Measurements from ENCODE around the gene ZNF219.

- TF ChIP-seq GATA3 (IDR thresholded peaks at IDR 0.05; ENCODE audit: low read depth, low read length) (no peak), GATA2 (IDR thresholded peaks at IDR 0.05; ENCODE audit: low read depth, low read length) (no peak)
Measured at GRCh38 chr14:21077672-21078071, 20.8 kb downstream of the ZNF219 start.

Data from SH-SY5Y (cell line).